ENCODE data around the gene IFT122. TPM values are rescaled to one million over a fixed set of nuclear protein-coding genes. Genes with fewer than 3 reads are reported as not detected.
"Not testable (repeated sequence)": the region's sequence is repeated elsewhere in the genome, so short reads cannot be mapped to it uniquely, and the experiment has no call there.

Gene IFT122
- total and polyA plus RNA-seq, 9 donors = 20.8 to 58.1 (median 45.6) TPM

- Histone ChIP-seq H3K4me1 (ENCODE audit: insufficient read depth) (peaks cover 7% of the 10 kb centered on the region), H3K27ac (peak overlapping the region; percentile 32 to 59), H3K27me3 (no peaks in the 10 kb centered on the region), H3K36me3 (no peaks in the 10 kb centered on the region), H3K9me3 (no peaks in the 10 kb centered on the region), H3K4me3 (no peak overlapping the region)
- TF ChIP-seq, protein P1, sequence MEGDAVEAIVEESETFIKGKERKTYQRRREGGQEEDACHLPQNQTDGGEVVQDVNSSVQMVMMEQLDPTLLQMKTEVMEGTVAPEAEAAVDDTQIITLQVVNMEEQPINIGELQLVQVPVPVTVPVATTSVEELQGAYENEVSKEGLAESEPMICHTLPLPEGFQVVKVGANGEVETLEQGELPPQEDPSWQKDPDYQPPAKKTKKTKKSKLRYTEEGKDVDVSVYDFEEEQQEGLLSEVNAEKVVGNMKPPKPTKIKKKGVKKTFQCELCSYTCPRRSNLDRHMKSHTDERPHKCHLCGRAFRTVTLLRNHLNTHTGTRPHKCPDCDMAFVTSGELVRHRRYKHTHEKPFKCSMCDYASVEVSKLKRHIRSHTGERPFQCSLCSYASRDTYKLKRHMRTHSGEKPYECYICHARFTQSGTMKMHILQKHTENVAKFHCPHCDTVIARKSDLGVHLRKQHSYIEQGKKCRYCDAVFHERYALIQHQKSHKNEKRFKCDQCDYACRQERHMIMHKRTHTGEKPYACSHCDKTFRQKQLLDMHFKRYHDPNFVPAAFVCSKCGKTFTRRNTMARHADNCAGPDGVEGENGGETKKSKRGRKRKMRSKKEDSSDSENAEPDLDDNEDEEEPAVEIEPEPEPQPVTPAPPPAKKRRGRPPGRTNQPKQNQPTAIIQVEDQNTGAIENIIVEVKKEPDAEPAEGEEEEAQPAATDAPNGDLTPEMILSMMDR (IDR thresholded peaks at IDR 0.05) = peak; percentile 78 to 90 (median 82)
- no peak for TF ChIP-seq POLR2A (IDR thresholded peaks at IDR 0.05)
- intact Hi-C loops (cut with DNase I) = loop anchor here in 2 of 4 donors (5.0 to 10.0 kb wide), 6 partner anchors 72 to 445 kb away; partner anchors contain the start of gene PLXND1 (in 1 of the 2)
- WGBS, 3 donors = 19 to 23% (median 23%) methylated on average over 5 of the region's 5 CpGs
- DNase-seq = peak; percentile 80 to 85 (median 82)
Measured at GRCh38 chr3:129490273-129490675, 50.2 kb downstream of the IFT122 start.

GRCh38 chr3:129491077-129491476 lies 51.1 kb downstream of the IFT122 start:
- H3K4me1 ChIP-seq (ENCODE audit: insufficient read depth) = peaks cover 12% of the 10 kb centered on the region
- 84 to 89% (median 87%) methylated on average over 4 of the region's 4 CpGs for WGBS, 3 donors
- not testable (repeated sequence) for H3K4me3 ChIP-seq, H3K36me3 ChIP-seq, H3K27me3 ChIP-seq, H3K9me3 ChIP-seq
- intact Hi-C loops (cut with DNase I) = loop anchor here in 2 of 4 donors (5.0 to 10.0 kb wide), 6 partner anchors 71 to 444 kb away; partner anchors contain the start of gene PLXND1 (in 1 of the 2)
- peak in 1 of 5 donors; percentile 24 for DNase-seq
- H3K27ac ChIP-seq = peak overlapping the region in 1 of 2 donors; percentile 32

GRCh38 chr3:129491794-129492193 lies 51.8 kb downstream of the IFT122 start:
- Histone ChIP-seq H3K4me3 (no peak overlapping the region), H3K27ac (no peak overlapping the region), H3K27me3 (no peaks in the 10 kb centered on the region), H3K4me1 (ENCODE audit: insufficient read depth) (peaks cover 11% of the 10 kb centered on the region), H3K36me3 (no peaks in the 10 kb centered on the region), H3K9me3 (no peaks in the 10 kb centered on the region)
- TF ChIP-seq, protein P1 (IDR thresholded peaks at IDR 0.05) = no peak
- no peak for TF ChIP-seq POLR2A (IDR thresholded peaks at IDR 0.05)
- no peak for TF ChIP-seq EP300 (IDR thresholded peaks at IDR 0.05)
- peak in 1 of 5 donors; percentile 23 for DNase-seq
- intact Hi-C loops (cut with DNase I) = loop anchor here in 2 of 4 donors (1.0 to 10.0 kb wide), 7 partner anchors 71 to 443 kb away; partner anchors contain the start of gene PLXND1 (in 1 of the 2)
- 87 to 95% (median 90%) methylated on average over 9 of the region's 9 CpGs for WGBS, 3 donors

DNA sequence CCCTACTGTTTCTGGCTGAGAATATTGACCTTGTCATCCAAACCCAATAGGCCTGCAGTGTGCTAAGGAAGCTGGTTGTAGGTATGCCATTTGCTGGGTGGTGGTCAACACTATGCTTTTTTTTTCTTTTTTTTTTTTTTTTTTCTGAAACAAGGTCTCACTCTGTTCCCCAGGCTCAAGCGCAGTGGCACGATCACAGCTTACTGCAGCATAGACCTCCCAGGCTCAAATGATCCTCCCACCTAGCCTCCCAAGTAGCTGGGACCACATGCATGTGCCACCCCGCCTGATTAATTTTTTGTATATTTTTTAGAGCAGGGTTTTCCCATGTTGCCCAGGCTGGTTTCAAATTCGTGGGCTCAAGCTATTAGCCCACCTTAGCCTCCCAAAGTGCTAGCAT lies 52.7 kb downstream of the IFT122 start:
- H3K27me3 ChIP-seq = no peaks in the 10 kb centered on the region
- WGBS, 3 donors = 93 to 95% (median 95%) methylated on average over 4 of the region's 4 CpGs
- H3K27ac ChIP-seq = no peak overlapping the region
- no peaks in the 10 kb centered on the region for H3K36me3 ChIP-seq
- no peaks in the 10 kb centered on the region for H3K9me3 ChIP-seq
- TF ChIP-seq POLR2A (IDR thresholded peaks at IDR 0.05) (no peak), EP300 (IDR thresholded peaks at IDR 0.05) (no peak)
- TF ChIP-seq, protein P1 (IDR thresholded peaks at IDR 0.05) = no peak
- H3K4me1 ChIP-seq (ENCODE audit: insufficient read depth) = peaks cover 11% of the 10 kb centered on the region
- DNase-seq = peak in 1 of 5 donors; percentile 5
- no peak overlapping the region for H3K4me3 ChIP-seq
- intact Hi-C loops (cut with DNase I) = loop anchor here in 2 of 4 donors (1.0 to 10.0 kb wide), 7 partner anchors 70 to 442 kb away; partner anchors contain the start of gene PLXND1 (in 1 of the 2)

- intact Hi-C loops (cut with DNase I) = loop anchor here in 2 of 4 donors (5.0 to 10.0 kb wide), 6 partner anchors 69 to 442 kb away; partner anchors contain the start of gene PLXND1 (in 1 of the 2)
- DNase-seq = peak in 1 of 5 donors; percentile 3
- H3K4me3 ChIP-seq = no peak overlapping the region
- no peaks in the 10 kb centered on the region for H3K9me3 ChIP-seq
- H3K36me3 ChIP-seq = no peaks in the 10 kb centered on the region
- 85 to 96% (median 94%) methylated on average over 4 of the region's 4 CpGs for WGBS, 3 donors
- no peak overlapping the region for H3K27ac ChIP-seq
- H3K27me3 ChIP-seq = no peaks in the 10 kb centered on the region
- TF ChIP-seq, protein P1 (IDR thresholded peaks at IDR 0.05) = no peak
- TF ChIP-seq POLR2A (IDR thresholded peaks at IDR 0.05) = no peak
- peaks cover 11% of the 10 kb centered on the region for H3K4me1 ChIP-seq (ENCODE audit: insufficient read depth)
Measured at GRCh38 chr3:129493206-129493605, 53.2 kb downstream of the IFT122 start.

- H3K9me3 ChIP-seq, H3K27me3 ChIP-seq, H3K36me3 ChIP-seq, H3K4me3 ChIP-seq: not testable (repeated sequence)
- intact Hi-C loops (cut with DNase I) = loop anchor here in 2 of 4 donors (5.0 to 10.0 kb wide), 6 partner anchors 68 to 440 kb away; partner anchors contain the start of gene PLXND1 (in 1 of the 2)
- peaks cover 11% of the 10 kb centered on the region for H3K4me1 ChIP-seq (ENCODE audit: insufficient read depth)
- DNase-seq = peak in 2 of 5 donors; percentile 21 to 29
- 8 to 17% (median 14%) methylated on average over 5 of the region's 5 CpGs for WGBS, 3 donors
- peak overlapping the region; percentile 68 to 72 for H3K27ac ChIP-seq
Measured at GRCh38 chr3:129494499-129494898, 54.5 kb downstream of the IFT122 start.

DNA sequence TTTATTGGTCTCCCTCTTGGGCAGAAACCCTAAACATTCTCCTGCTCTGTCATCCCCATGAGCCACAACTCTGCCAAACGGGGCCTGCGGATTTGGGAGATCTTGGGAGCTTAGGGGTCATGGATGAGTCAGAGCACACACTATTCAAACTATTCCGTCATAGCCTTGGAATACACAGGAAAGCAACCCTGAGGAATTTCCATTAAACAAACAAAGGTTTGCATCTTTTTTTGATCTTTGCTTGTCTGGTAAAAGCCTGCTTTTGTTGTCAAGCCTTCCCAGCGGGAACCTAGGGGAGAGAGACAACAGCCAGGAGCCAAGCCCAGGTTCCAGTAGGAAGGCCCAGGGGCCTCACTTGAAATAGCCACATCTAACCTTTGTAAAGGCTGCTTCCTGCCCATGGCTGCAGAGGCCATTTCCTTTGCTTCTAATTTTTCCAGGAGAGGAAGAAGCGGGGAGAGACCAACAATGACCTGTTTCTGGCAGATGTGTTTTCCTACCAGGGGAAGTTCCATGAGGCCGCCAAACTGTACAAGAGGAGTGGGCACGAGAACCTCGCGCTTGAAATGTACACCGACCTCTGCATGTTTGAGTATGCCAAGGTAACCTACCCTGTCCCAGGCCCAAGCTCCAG lies 55.1 kb downstream of the IFT122 start:
- not testable (repeated sequence) for H3K36me3 ChIP-seq, H3K27me3 ChIP-seq, H3K4me3 ChIP-seq, H3K9me3 ChIP-seq
- peak overlapping the region; percentile 68 to 72 for H3K27ac ChIP-seq
- intact Hi-C loops (cut with DNase I) = loop anchor here in 2 of 4 donors (10.0 kb wide), 2 partner anchors 70 to 440 kb away; no protein-coding TSS in a partner anchor
- peak in 3 of 5 donors; percentile 37 to 47 (median 43) for DNase-seq
- 55 to 57% (median 56%) methylated on average over 10 of the region's 10 CpGs for WGBS, 3 donors
- H3K4me1 ChIP-seq (ENCODE audit: insufficient read depth) = peaks cover 11% of the 10 kb centered on the region
